Type B pancreatic cell (in vitro differentiated cells): ENCODE measurements around the gene LAMTOR4. TPM values are rescaled to one million over a fixed set of nuclear protein-coding genes. Genes with fewer than 3 reads are reported as not detected.

Experiments used
- DNase-seq: peaks from one replicate; pipeline ENCODE4 v3.0.0; 2021; ENCODE audit warnings: mixed read lengths; ENCODE audit not compliant: unreplicated experiment; ENCODE audit errors: extremely low spot score
- H3K27ac Mint-ChIP-seq: 2 replicates; pipeline ENCODE4 v1.8.0; 2021; ENCODE audit warnings: mild to moderate bottlenecking, mixed read lengths
- H3K27me3 Mint-ChIP-seq: 2 replicates; pipeline ENCODE4 v1.8.0; 2021; ENCODE audit warnings: mixed read lengths
- H3K36me3 Mint-ChIP-seq: 2 replicates; pipeline ENCODE4 v1.8.0; 2021; ENCODE audit warnings: mixed read lengths
- H3K4me1 Mint-ChIP-seq: one replicate; pipeline ENCODE4 v1.8.0; 2021; ENCODE audit warnings: mixed read lengths; ENCODE audit not compliant: unreplicated experiment
- H3K4me3 Mint-ChIP-seq: 2 replicates; pipeline ENCODE4 v1.8.0; 2021; ENCODE audit warnings: mild to moderate bottlenecking, mixed read lengths
- H3K9me3 Mint-ChIP-seq: 2 replicates; pipeline ENCODE4 v1.8.0; 2021; ENCODE audit warnings: mixed read lengths
- CTCF ChIP-seq: fragments of 200-600 bp; sonication (generic); conservative IDR thresholded peaks from 2 replicates; pipeline ENCODE4 v1.5.0; 2021; ENCODE audit warnings: antibody characterized with exemption, mild to moderate bottlenecking
- total RNA-seq: library from RNA; stranded (reverse); gene quantifications from 2 replicates; pipeline ENCODE4 v1.2.1, GENCODE V29; 2021; ENCODE audit warnings: low replicate concordance

The LAMTOR4 gene
- total RNA-seq, 1 donor from 2014 or later = 109 TPM

- H3K27me3 Mint-ChIP-seq = peaks cover 28% of the 10 kb centered on the region
- H3K4me1 Mint-ChIP-seq = peaks cover 37% of the 10 kb centered on the region
- DNase-seq = no peak
- H3K9me3 Mint-ChIP-seq = no peaks in the 10 kb centered on the region
- no peak for TF ChIP-seq CTCF
- H3K27ac Mint-ChIP-seq = peak overlapping the region; percentile 75
- peak overlapping the region; percentile 87 for H3K4me3 Mint-ChIP-seq
- H3K36me3 Mint-ChIP-seq = no peaks in the 10 kb centered on the region
These were observed 19.2 kb downstream of the LAMTOR4 start for GRCh38 chr7:100167912-100168323.

GRCh38 chr7:100169147-100169850 lies 20.6 kb downstream of the LAMTOR4 start:
- no peak for TF ChIP-seq CTCF
- peak overlapping the region; percentile 87 for H3K4me3 Mint-ChIP-seq
- peak overlapping the region; percentile 75 for H3K27ac Mint-ChIP-seq
- peaks cover 3% of the 10 kb centered on the region for H3K36me3 Mint-ChIP-seq
- H3K27me3 Mint-ChIP-seq = peaks cover 28% of the 10 kb centered on the region
- no peaks in the 10 kb centered on the region for H3K9me3 Mint-ChIP-seq
- no peak for DNase-seq
- peaks cover 35% of the 10 kb centered on the region for H3K4me1 Mint-ChIP-seq

GRCh38 chr7:100170101-100170897 lies 21.6 kb downstream of the LAMTOR4 start:
- Mint-ChIP-seq H3K4me3 (peak overlapping the region; percentile 76), H3K9me3 (no peaks in the 10 kb centered on the region), H3K27me3 (peaks cover 28% of the 10 kb centered on the region), H3K4me1 (peaks cover 41% of the 10 kb centered on the region), H3K27ac (peak overlapping the region; percentile 40), H3K36me3 (peaks cover 11% of the 10 kb centered on the region)
- DNase-seq = no peak
- no peak for TF ChIP-seq CTCF

GRCh38 chr7:100171087-100171681 lies 22.5 kb downstream of the LAMTOR4 start:
- Mint-ChIP-seq H3K27me3 (peaks cover 28% of the 10 kb centered on the region), H3K36me3 (peaks cover 13% of the 10 kb centered on the region), H3K4me3 (peak overlapping the region; percentile 76), H3K27ac (peak overlapping the region; percentile 40), H3K9me3 (no peaks in the 10 kb centered on the region), H3K4me1 (peaks cover 41% of the 10 kb centered on the region)
- DNase-seq = no peak
- TF ChIP-seq CTCF = no peak

- Mint-ChIP-seq H3K4me3 (peak overlapping the region; percentile 83), H3K36me3 (peaks cover 13% of the 10 kb centered on the region), H3K9me3 (no peaks in the 10 kb centered on the region), H3K27me3 (peaks cover 23% of the 10 kb centered on the region), H3K27ac (no peak overlapping the region), H3K4me1 (peaks cover 43% of the 10 kb centered on the region)
- TF ChIP-seq CTCF = no peak
- DNase-seq = no peak
These were observed 23.1 kb downstream of the LAMTOR4 start for GRCh38 chr7:100171840-100172239.
